B cell (primary cell): ENCODE measurements around the gene SFRP4.

Experiments used
- EZH2 ChIP-seq: IDR thresholded peaks from 2 replicates; pipeline ENCODE4 v1.6.1; 2012; ENCODE audit warnings: borderline replicate concordance, low read depth, mild to moderate bottlenecking, moderate library complexity, low read length; ENCODE audit not compliant: insufficient read depth, poor library complexity, severe bottlenecking
- TF ChIP-seq, protein P1 (sequence below): fragments of 200-600 bp; IDR thresholded peaks from one replicate; pipeline ENCODE4 v1.8.0; 2022; ENCODE audit warnings: antibody characterized with exemption, mild to moderate bottlenecking

DNA sequence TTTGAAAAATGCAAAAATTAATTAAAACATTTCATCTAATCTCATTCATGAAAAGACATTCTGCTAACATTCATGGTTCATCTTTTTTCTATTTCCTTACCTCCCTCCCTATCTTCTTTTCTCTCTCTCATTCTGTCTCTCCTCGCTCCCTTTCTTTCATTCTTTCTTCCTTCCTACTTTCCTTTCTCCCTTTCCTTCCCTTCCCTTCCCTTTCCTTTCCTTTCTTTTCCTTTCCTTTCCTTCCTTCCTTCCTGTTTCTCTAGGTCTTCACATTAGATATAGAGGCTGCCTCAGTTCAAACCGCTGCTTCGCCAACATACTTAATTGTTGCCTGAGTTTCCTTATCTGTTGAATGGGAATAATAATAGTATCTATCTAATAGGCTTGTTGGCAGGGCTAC, 21.9 kb downstream of the SFRP4 start:
- TF ChIP-seq, protein P1, sequence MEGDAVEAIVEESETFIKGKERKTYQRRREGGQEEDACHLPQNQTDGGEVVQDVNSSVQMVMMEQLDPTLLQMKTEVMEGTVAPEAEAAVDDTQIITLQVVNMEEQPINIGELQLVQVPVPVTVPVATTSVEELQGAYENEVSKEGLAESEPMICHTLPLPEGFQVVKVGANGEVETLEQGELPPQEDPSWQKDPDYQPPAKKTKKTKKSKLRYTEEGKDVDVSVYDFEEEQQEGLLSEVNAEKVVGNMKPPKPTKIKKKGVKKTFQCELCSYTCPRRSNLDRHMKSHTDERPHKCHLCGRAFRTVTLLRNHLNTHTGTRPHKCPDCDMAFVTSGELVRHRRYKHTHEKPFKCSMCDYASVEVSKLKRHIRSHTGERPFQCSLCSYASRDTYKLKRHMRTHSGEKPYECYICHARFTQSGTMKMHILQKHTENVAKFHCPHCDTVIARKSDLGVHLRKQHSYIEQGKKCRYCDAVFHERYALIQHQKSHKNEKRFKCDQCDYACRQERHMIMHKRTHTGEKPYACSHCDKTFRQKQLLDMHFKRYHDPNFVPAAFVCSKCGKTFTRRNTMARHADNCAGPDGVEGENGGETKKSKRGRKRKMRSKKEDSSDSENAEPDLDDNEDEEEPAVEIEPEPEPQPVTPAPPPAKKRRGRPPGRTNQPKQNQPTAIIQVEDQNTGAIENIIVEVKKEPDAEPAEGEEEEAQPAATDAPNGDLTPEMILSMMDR: no peak
- no peak for TF ChIP-seq EZH2
